ENCODE data around the gene SLC16A6.
"Not testable (repeated sequence)": the region's sequence is repeated elsewhere in the genome, so short reads cannot be mapped to it uniquely, and the experiment has no call there.

The SLC16A6 gene

GRCh38 chr17:68222606-68223005, 68.3 kb downstream of the SLC16A6 start:
- Histone ChIP-seq H3K9ac (ENCODE audit: low read depth, low read length) (no peak overlapping the region), H3K27me3 (ENCODE audit: insufficient read depth, low read length) (no peaks in the 10 kb centered on the region), H3K9me3 (ENCODE audit: insufficient read depth, low read depth, low read length) (no peaks in the 10 kb centered on the region), H3K27ac (ENCODE audit: low read length) (no peak overlapping the region), H3K4me3 (ENCODE audit: low read length) (no peak overlapping the region), H3K4me1 (ENCODE audit: insufficient read depth, low read length) (no peaks in the 10 kb centered on the region), H3K36me3 (ENCODE audit: insufficient read depth, low read depth, low read length) (no peaks in the 10 kb centered on the region)

GRCh38 chr17:68221786-68222185, 69.1 kb downstream of the SLC16A6 start:
- Histone ChIP-seq H3K27me3 (ENCODE audit: insufficient read depth, low read length) (no peaks in the 10 kb centered on the region), H3K9me3 (ENCODE audit: insufficient read depth, low read depth, low read length) (no peaks in the 10 kb centered on the region), H3K27ac (ENCODE audit: low read length) (no peak overlapping the region), H3K36me3 (ENCODE audit: insufficient read depth, low read depth, low read length) (no peaks in the 10 kb centered on the region), H3K4me3 (ENCODE audit: low read length) (no peak overlapping the region), H3K9ac (ENCODE audit: low read depth, low read length) (no peak overlapping the region), H3K4me1 (ENCODE audit: insufficient read depth, low read length) (no peaks in the 10 kb centered on the region)

- not testable (repeated sequence) for H3K9me3 ChIP-seq (ENCODE audit: insufficient read depth, low read depth, low read length); H3K4me3 ChIP-seq (ENCODE audit: low read length); H3K4me1 ChIP-seq (ENCODE audit: insufficient read depth, low read length)
Measured at GRCh38 chr17:68220786-68221185, 70.1 kb downstream of the SLC16A6 start.

GRCh38 chr17:68220186-68220585, 70.7 kb downstream of the SLC16A6 start:
- H3K4me1 ChIP-seq (ENCODE audit: insufficient read depth, low read length); H3K4me3 ChIP-seq (ENCODE audit: low read length); H3K9me3 ChIP-seq (ENCODE audit: insufficient read depth, low read depth, low read length); H3K36me3 ChIP-seq (ENCODE audit: insufficient read depth, low read depth, low read length); H3K9ac ChIP-seq (ENCODE audit: low read depth, low read length); H3K27ac ChIP-seq (ENCODE audit: low read length); H3K27me3 ChIP-seq (ENCODE audit: insufficient read depth, low read length): not testable (repeated sequence)

More at GRCh38 chr17:68220786-68221185, 70.1 kb downstream of the SLC16A6 start:
- H3K36me3 ChIP-seq (ENCODE audit: insufficient read depth, low read depth, low read length); H3K9ac ChIP-seq (ENCODE audit: low read depth, low read length); H3K27me3 ChIP-seq (ENCODE audit: insufficient read depth, low read length); H3K27ac ChIP-seq (ENCODE audit: low read length): not testable (repeated sequence)

GRCh38 chr17:68219429-68219828, 71.5 kb downstream of the SLC16A6 start:
- not testable (repeated sequence) for H3K36me3 ChIP-seq (ENCODE audit: insufficient read depth, low read depth, low read length); H3K27me3 ChIP-seq (ENCODE audit: insufficient read depth, low read length); H3K9ac ChIP-seq (ENCODE audit: low read depth, low read length); H3K4me3 ChIP-seq (ENCODE audit: low read length); H3K4me1 ChIP-seq (ENCODE audit: insufficient read depth, low read length); H3K27ac ChIP-seq (ENCODE audit: low read length); H3K9me3 ChIP-seq (ENCODE audit: insufficient read depth, low read depth, low read length)
